ENCODE data around the gene SLCO3A1. TPM values are rescaled to one million over a fixed set of nuclear protein-coding genes. Genes with fewer than 3 reads are reported as not detected.

Gene SLCO3A1
- total RNA-seq, 2 experiments from 2014 or later: 8.5 to 40.0 TPM

- Histone ChIP-seq H3K4me1 (ENCODE audit: insufficient read depth, low read length, poor library complexity, severe bottlenecking) (no peaks in the 10 kb centered on the region), H2AFZ (ENCODE audit: low read length) (no peak overlapping the region), H4K20me1 (ENCODE audit: insufficient read depth, low read length) (no peaks in the 10 kb centered on the region), H3K79me2 (ENCODE audit: insufficient read depth, low read depth, low read length) (no peaks in the 10 kb centered on the region), H3K9me2 (ENCODE audit: insufficient read depth, low read length) (no peaks in the 10 kb centered on the region), H3K4me3 (ENCODE audit: low read depth, low read length, poor library complexity, severe bottlenecking) (no peak overlapping the region), H3K4me2 (ENCODE audit: low read length) (no peak overlapping the region), H3K27ac (ENCODE audit: low read depth, low read length, poor library complexity, severe bottlenecking) (no peak overlapping the region), H3K9me3 (ENCODE audit: low read length) (no peaks in the 10 kb centered on the region), H3K36me3 (ENCODE audit: insufficient read depth, low read length) (peaks cover 8% of the 10 kb centered on the region; the same call in 1 of the 2 replicates)
- ChIA-PET CTCF (ENCODE audit: unreplicated experiment) (no interaction called here), POLR2A (no interaction called here)
- no peak for TF ChIP-seq EZH2phosphoT487 (IDR thresholded peaks at IDR 0.05; ENCODE audit: borderline replicate concordance, low read depth, low read length)
- no TSS peak for BruUV-seq (replicated peaks)
- intact Hi-C loops (cut with micrococcal nuclease; ENCODE audit: unreplicated experiment): no loop called here
- DNase-seq (ENCODE audit: low spot score): no peak
Observed at GRCh38 chr15:92167451-92167850, 313.9 kb downstream of the SLCO3A1 start.

GRCh38 chr15:92168066-92168683 lies 314.7 kb downstream of the SLCO3A1 start:
- ChIA-PET POLR2A (interaction anchor here (0.8 to 0.9 kb wide), 2 partner anchors 8 to 9 kb away, joined by 3 read pairs; no protein-coding TSS in a partner anchor), CTCF (ENCODE audit: unreplicated experiment) (no interaction called here)
- Histone ChIP-seq H3K4me2 (ENCODE audit: low read length) (no peak overlapping the region), H3K4me3 (ENCODE audit: low read depth, low read length, poor library complexity, severe bottlenecking) (no peak overlapping the region), H3K36me3 (ENCODE audit: insufficient read depth, low read length) (peaks cover under 1% of the 10 kb centered on the region; the same call in 1 of the 2 replicates), H4K20me1 (ENCODE audit: insufficient read depth, low read length) (no peaks in the 10 kb centered on the region), H3K79me2 (ENCODE audit: insufficient read depth, low read depth, low read length) (no peaks in the 10 kb centered on the region), H3K27ac (ENCODE audit: low read depth, low read length, poor library complexity, severe bottlenecking) (no peak overlapping the region), H3K9me3 (ENCODE audit: low read length) (no peaks in the 10 kb centered on the region), H2AFZ (ENCODE audit: low read length) (no peak overlapping the region), H3K4me1 (ENCODE audit: insufficient read depth, low read length, poor library complexity, severe bottlenecking) (no peaks in the 10 kb centered on the region), H3K9me2 (ENCODE audit: insufficient read depth, low read length) (no peaks in the 10 kb centered on the region)
- BruUV-seq (replicated peaks): no TSS peak
- no peak for TF ChIP-seq EZH2phosphoT487 (IDR thresholded peaks at IDR 0.05; ENCODE audit: borderline replicate concordance, low read depth, low read length)
- TF ChIP-seq CTCF (conservative IDR thresholded peaks at IDR 0.05; ENCODE audit: low read length): no peak
- intact Hi-C loops (cut with micrococcal nuclease; ENCODE audit: unreplicated experiment): no loop called here
- DNase-seq (ENCODE audit: low spot score): no peak

GRCh38 chr15:92170897-92171296 lies 317.4 kb downstream of the SLCO3A1 start:
- no peaks in the 10 kb centered on the region for H3K4me1 ChIP-seq (ENCODE audit: insufficient read depth, low read length, poor library complexity, severe bottlenecking)

More at GRCh38 chr15:92170897-92171296, 317.4 kb downstream of the SLCO3A1 start:
- no TSS peak for BruUV-seq (replicated peaks)
- POLR2A ChIA-PET: no interaction called here
- Histone ChIP-seq H2AFZ (ENCODE audit: low read length) (no peak overlapping the region), H3K27ac (ENCODE audit: low read depth, low read length, poor library complexity, severe bottlenecking) (no peak overlapping the region), H3K9me3 (ENCODE audit: low read length) (no peaks in the 10 kb centered on the region), H3K9me2 (ENCODE audit: insufficient read depth, low read length) (no peaks in the 10 kb centered on the region), H3K4me2 (ENCODE audit: low read length) (no peak overlapping the region), H3K79me2 (ENCODE audit: insufficient read depth, low read depth, low read length) (no peaks in the 10 kb centered on the region), H3K4me3 (ENCODE audit: low read depth, low read length, poor library complexity, severe bottlenecking) (no peak overlapping the region), H4K20me1 (ENCODE audit: insufficient read depth, low read length) (no peaks in the 10 kb centered on the region), H3K36me3 (ENCODE audit: insufficient read depth, low read length) (no peaks in the 10 kb centered on the region)
- CTCF ChIA-PET (ENCODE audit: unreplicated experiment): no interaction called here
- DNase-seq (ENCODE audit: low spot score): no peak
- intact Hi-C loops (cut with micrococcal nuclease; ENCODE audit: unreplicated experiment): no loop called here
- no peak for TF ChIP-seq CTCF (conservative IDR thresholded peaks at IDR 0.05; ENCODE audit: low read length)
- no peak for TF ChIP-seq EZH2phosphoT487 (IDR thresholded peaks at IDR 0.05; ENCODE audit: borderline replicate concordance, low read depth, low read length)
